ENCODE results near the gene IQCM. TPM values are rescaled to one million over a fixed set of nuclear protein-coding genes. Genes with fewer than 3 reads are reported as not detected.

IQCM gene
- total RNA-seq, 1 donor from 2014 or later, result not detected

GRCh38 chr4:149711593-149712365 is 103.9 kb downstream of the IQCM start:
- Histone ChIP-seq H3K4me1 (no peaks in the 10 kb centered on the region), H3K27me3 (no peaks in the 10 kb centered on the region)
- intact Hi-C loops (cut with DNase I), result no loop called here

DNA sequence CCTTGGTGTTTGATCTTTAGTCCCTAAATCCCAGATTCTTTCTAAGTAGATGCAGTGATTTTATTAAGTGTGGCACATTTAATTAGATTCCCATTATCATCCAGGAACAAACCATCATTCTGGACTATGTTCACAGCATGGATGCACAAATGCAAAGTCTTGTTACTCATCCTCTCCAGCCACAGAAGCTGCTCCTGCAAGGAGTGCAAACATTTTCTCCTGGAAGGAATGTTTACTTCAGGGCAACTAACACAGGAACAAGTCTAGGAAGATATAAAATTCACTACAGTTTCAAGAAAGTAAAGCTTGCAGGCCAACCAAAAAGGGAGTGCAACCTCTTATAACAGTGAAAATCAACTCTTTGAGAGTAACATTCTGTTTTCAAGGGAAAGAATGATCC is 106.0 kb downstream of the IQCM start:
- no peak overlapping the region for H3K27ac ChIP-seq

More at GRCh38 chr4:149711593-149712365, 103.9 kb downstream of the IQCM start:
- ATAC-seq, result no peak
- Histone ChIP-seq H3K4me3 (no peak overlapping the region), H3K9me3 (no peaks in the 10 kb centered on the region), H3K36me3 (no peaks in the 10 kb centered on the region), H3K27ac (no peak overlapping the region)
- DNase-seq, result no peak
- TF ChIP-seq, protein P1, sequence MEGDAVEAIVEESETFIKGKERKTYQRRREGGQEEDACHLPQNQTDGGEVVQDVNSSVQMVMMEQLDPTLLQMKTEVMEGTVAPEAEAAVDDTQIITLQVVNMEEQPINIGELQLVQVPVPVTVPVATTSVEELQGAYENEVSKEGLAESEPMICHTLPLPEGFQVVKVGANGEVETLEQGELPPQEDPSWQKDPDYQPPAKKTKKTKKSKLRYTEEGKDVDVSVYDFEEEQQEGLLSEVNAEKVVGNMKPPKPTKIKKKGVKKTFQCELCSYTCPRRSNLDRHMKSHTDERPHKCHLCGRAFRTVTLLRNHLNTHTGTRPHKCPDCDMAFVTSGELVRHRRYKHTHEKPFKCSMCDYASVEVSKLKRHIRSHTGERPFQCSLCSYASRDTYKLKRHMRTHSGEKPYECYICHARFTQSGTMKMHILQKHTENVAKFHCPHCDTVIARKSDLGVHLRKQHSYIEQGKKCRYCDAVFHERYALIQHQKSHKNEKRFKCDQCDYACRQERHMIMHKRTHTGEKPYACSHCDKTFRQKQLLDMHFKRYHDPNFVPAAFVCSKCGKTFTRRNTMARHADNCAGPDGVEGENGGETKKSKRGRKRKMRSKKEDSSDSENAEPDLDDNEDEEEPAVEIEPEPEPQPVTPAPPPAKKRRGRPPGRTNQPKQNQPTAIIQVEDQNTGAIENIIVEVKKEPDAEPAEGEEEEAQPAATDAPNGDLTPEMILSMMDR (IDR thresholded peaks at IDR 0.05), result no peak

GRCh38 chr4:149708513-149709130 is 107.0 kb downstream of the IQCM start:
- no peak for ATAC-seq
- intact Hi-C loops (cut with DNase I), result no loop called here

More for the DNA sequence above, 106.0 kb downstream of the IQCM start:
- Histone ChIP-seq H3K36me3 (no peaks in the 10 kb centered on the region), H3K9me3 (no peaks in the 10 kb centered on the region), H3K4me1 (no peaks in the 10 kb centered on the region), H3K27me3 (no peaks in the 10 kb centered on the region), H3K4me3 (no peak overlapping the region)
- DNase-seq (no peak), ATAC-seq (no peak)
- TF ChIP-seq, protein P1 (IDR thresholded peaks at IDR 0.05), result no peak
- intact Hi-C loops (cut with DNase I), result no loop called here

DNA sequence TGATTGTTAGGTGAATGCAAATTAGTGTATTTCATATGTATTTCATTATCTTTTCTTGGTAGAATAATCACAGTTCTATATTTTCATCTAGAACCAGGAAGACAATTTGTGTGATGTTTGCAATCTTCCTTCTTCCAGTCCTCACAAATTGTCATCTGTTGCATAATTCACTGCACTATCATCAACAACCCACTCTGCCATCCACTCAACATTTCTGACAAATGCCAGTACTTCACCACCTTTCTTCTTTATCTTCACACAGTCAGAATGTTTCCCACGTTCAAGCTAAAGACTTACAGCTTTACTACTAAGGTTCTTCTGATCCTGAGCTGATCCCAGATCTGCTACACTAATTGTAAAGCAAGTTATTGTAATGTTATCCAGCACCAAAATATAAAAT is 107.8 kb downstream of the IQCM start:
- ATAC-seq, result no peak
- Histone ChIP-seq H3K4me3 (no peak overlapping the region), H3K36me3 (no peaks in the 10 kb centered on the region), H3K27ac (no peak overlapping the region), H3K27me3 (no peaks in the 10 kb centered on the region), H3K9me3 (no peaks in the 10 kb centered on the region), H3K4me1 (no peaks in the 10 kb centered on the region)
- DNase-seq, result no peak
- TF ChIP-seq, protein P1 (IDR thresholded peaks at IDR 0.05), result no peak
- intact Hi-C loops (cut with DNase I), result no loop called here

More at GRCh38 chr4:149708513-149709130, 107.0 kb downstream of the IQCM start:
- no peaks in the 10 kb centered on the region for H3K9me3 ChIP-seq
- H3K27ac ChIP-seq, result no peak overlapping the region
- H3K4me1 ChIP-seq, result no peaks in the 10 kb centered on the region
- H3K4me3 ChIP-seq, result no peak overlapping the region
- no peaks in the 10 kb centered on the region for H3K27me3 ChIP-seq
- TF ChIP-seq, protein P1 (IDR thresholded peaks at IDR 0.05), result no peak
- no peak for DNase-seq
- no peaks in the 10 kb centered on the region for H3K36me3 ChIP-seq

DNA sequence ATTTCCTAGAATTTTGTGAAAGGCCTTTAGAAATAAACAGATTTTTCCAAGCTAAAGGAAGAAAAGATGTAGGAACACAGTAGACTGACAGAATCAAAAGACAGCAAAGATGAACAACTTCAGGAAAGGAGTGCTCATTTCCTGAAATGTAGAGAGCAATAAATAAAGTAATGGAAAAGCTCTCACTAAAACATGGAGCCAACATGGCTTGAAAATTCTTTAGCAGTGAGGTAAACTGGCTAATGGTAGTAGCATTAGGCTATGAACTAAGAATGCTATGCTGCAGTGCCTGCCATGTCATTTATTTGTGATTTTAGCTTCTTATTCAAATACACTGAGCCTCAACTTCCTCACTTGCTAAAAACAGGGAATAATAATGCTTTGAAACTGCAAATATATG is 108.7 kb downstream of the IQCM start:
- H3K27ac ChIP-seq, result no peak overlapping the region
- TF ChIP-seq, protein P1 (IDR thresholded peaks at IDR 0.05), result no peak
- H3K36me3 ChIP-seq, result no peaks in the 10 kb centered on the region
- intact Hi-C loops (cut with DNase I), result no loop called here
- no peak for ATAC-seq
- H3K4me3 ChIP-seq, result no peak overlapping the region
- H3K27me3 ChIP-seq, result no peaks in the 10 kb centered on the region
- DNase-seq, result no peak
- no peaks in the 10 kb centered on the region for H3K9me3 ChIP-seq
- no peaks in the 10 kb centered on the region for H3K4me1 ChIP-seq
